Transverse colon (tissue), 4 donors: ENCODE results near the gene WDR7. TPM values are rescaled to one million over a fixed set of nuclear protein-coding genes. Genes with fewer than 3 reads are reported as not detected.

Experiments
- DNase-seq: peaks from one replicate; pipeline ENCODE4 v3.0.0-alpha.2; 2019
- H3K27ac ChIP-seq, 4 donors: fragments of 200-600 bp; sonication (generic); 2 replicates each; pipeline ENCODE4 v1.5.1; 2016 to 2018; ENCODE audit warnings: inconsistent platforms in 4 of 4
- H3K27me3 ChIP-seq: fragments of 200-600 bp; sonication (generic); 2 replicates; pipeline ENCODE4 v1.5.1; 2017; ENCODE audit warnings: inconsistent platforms
- H3K36me3 ChIP-seq, 4 donors: fragments of 200-600 bp; sonication (generic); 2 replicates each; pipeline ENCODE4 v1.5.1; 2017 to 2019; ENCODE audit warnings: inconsistent platforms in 4 of 4
- H3K4me1 ChIP-seq, 4 donors: fragments of 200-600 bp; sonication (generic); 2 replicates each; pipeline ENCODE4 v1.5.1; 2017 to 2020; ENCODE audit warnings: inconsistent platforms in 4 of 4
- H3K4me3 ChIP-seq, 4 donors: fragments of 200-600 bp; sonication (generic); 1 replicate in 1 of 4; 2 replicates in 3 of 4; pipeline versions ENCODE4 v1.5.1 to v1.6.1; 2017 to 2019; ENCODE audit warnings: inconsistent platforms in 4 of 4
- H3K9me3 ChIP-seq, 2 donors: fragments of 200-600 bp; sonication (generic); 2 replicates each; pipeline ENCODE4 v1.5.1; 2017 to 2019; ENCODE audit warnings: inconsistent platforms in 2 of 2
- CTCF ChIP-seq, 5 experiments: fragments of 200-600 bp in 3 of 5; fragments of 450-650 bp in 2 of 5; sonication (generic) in 3 of 5; IDR thresholded peaks; 1 replicate in 2 of 5; 2 replicates in 3 of 5; pipeline ENCODE4 v1.5.1; 2016 to 2017; ENCODE audit warnings: antibody characterized with exemption in 5 of 5, inconsistent platforms in 3 of 5, mild to moderate bottlenecking in 2 of 5, moderate library complexity in 1 of 5
- EP300 ChIP-seq: sonication (generic); formaldehyde crosslinking; IDR thresholded peaks from one replicate; pipeline ENCODE4 v1.6.1; 2017; ENCODE audit warnings: antibody characterized with exemption, low read depth
- POLR2A ChIP-seq: fragments of 450-650 bp; IDR thresholded peaks from one replicate; pipeline ENCODE4 v1.6.1; 2016; ENCODE audit warnings: antibody characterized with exemption, mild to moderate bottlenecking, moderate library complexity
- POLR2AphosphoS5 ChIP-seq, 3 donors: sonication (generic); formaldehyde crosslinking; IDR thresholded peaks; one replicate each; pipeline ENCODE4 v1.6.1; 2016; ENCODE audit warnings: antibody characterized with exemption in 3 of 3
- WGBS, 2 donors: methylation state at CpG; one replicate each; pipeline ENCODE4 v1.1.5; 2018; ENCODE audit warnings: low coverage in 1 of 2; 5-methylcytosine and 5-hydroxymethylcytosine counted together
- in situ Hi-C, 4 donors: fragments of 200-750 bp; cut with MboI; loops; one replicate each; pipeline versions ENCODE4 v1.15.0 to v1.15.1; 2017; ENCODE audit warnings: low sequenced_read_pairs in 3 of 4, low pct_ligation_motif_present in 1 of 4, low pct_unique_long_range_greater_than_20kb in 1 of 4
- intact Hi-C: fragments of 100-400 bp; cut with DNase I; formaldehyde crosslinking; loops from one replicate; pipeline ENCODE4 v1.15.1; 2023; ENCODE audit warnings: low total_unique reads
- total RNA-seq, 4 donors: library from RNA; depleted of rRNA; stranded (reverse); fragments of >200 nt; gene quantifications; one replicate each; pipeline ENCODE4 v1.1.0, GENCODE V29; 2016

The WDR7 gene
- total RNA-seq, 4 donors from 2014 or later, result 14.9 to 37.5 (median 27.9) TPM

- TF ChIP-seq POLR2AphosphoS5 (IDR thresholded peaks at IDR 0.05) (no peak), CTCF (IDR thresholded peaks at IDR 0.05) (no peak), EP300 (no peak), POLR2A (no peak)
- Histone ChIP-seq H3K9me3 (no peaks in the 10 kb centered on the region), H3K4me3 (no peak overlapping the region), H3K4me1 (no peaks in the 10 kb centered on the region), H3K27me3 (no peaks in the 10 kb centered on the region), H3K27ac (no peak overlapping the region), H3K36me3 (no peaks in the 10 kb centered on the region)
- WGBS, 2 donors, result 75 to 90% methylated on average over 1 of the region's 1 CpG
- in situ Hi-C loops, result no loop called here
- intact Hi-C loops, result no loop called here
- no peak for DNase-seq
Observed at GRCh38 chr18:56835331-56835730, 184.2 kb downstream of the WDR7 start.

GRCh38 chr18:56836173-56836572 is 185.0 kb downstream of the WDR7 start:
- in situ Hi-C loops (no loop called here), intact Hi-C loops (no loop called here)
- TF ChIP-seq POLR2AphosphoS5 (IDR thresholded peaks at IDR 0.05) (no peak), POLR2A (no peak), CTCF (IDR thresholded peaks at IDR 0.05) (no peak), EP300 (no peak)
- H3K27me3 ChIP-seq, result no peaks in the 10 kb centered on the region
- H3K4me1 ChIP-seq, result no peaks in the 10 kb centered on the region
- DNase-seq, result no peak
- H3K36me3 ChIP-seq, result no peaks in the 10 kb centered on the region
- H3K9me3 ChIP-seq, result no peaks in the 10 kb centered on the region
- 91 to 94% methylated on average over 7 of the region's 7 CpGs for WGBS, 2 donors
- H3K27ac ChIP-seq, result no peak overlapping the region
- no peak overlapping the region for H3K4me3 ChIP-seq

GRCh38 chr18:56841836-56842235 is 190.7 kb downstream of the WDR7 start:
- intact Hi-C loops (no loop called here), in situ Hi-C loops (no loop called here)
- H3K4me3 ChIP-seq, result no peak overlapping the region
- no peaks in the 10 kb centered on the region for H3K4me1 ChIP-seq
- H3K36me3 ChIP-seq, result no peaks in the 10 kb centered on the region
- no peak for DNase-seq
- no peaks in the 10 kb centered on the region for H3K27me3 ChIP-seq
- no peak overlapping the region for H3K27ac ChIP-seq
- H3K9me3 ChIP-seq, result no peaks in the 10 kb centered on the region
- no peak for TF ChIP-seq POLR2AphosphoS5 (IDR thresholded peaks at IDR 0.05)
- TF ChIP-seq EP300, result no peak
- no peak for TF ChIP-seq POLR2A
- 93 to 100% methylated on average over 1 of the region's 1 CpG for WGBS, 2 donors

GRCh38 chr18:56843241-56843640 is 192.1 kb downstream of the WDR7 start:
- Histone ChIP-seq H3K4me1 (no peaks in the 10 kb centered on the region), H3K36me3 (no peaks in the 10 kb centered on the region), H3K27me3 (no peaks in the 10 kb centered on the region), H3K9me3 (no peaks in the 10 kb centered on the region), H3K27ac (no peak overlapping the region), H3K4me3 (no peak overlapping the region)
- WGBS, 2 donors, result 82 to 90% methylated on average over 4 of the region's 4 CpGs
- in situ Hi-C loops (no loop called here), intact Hi-C loops (no loop called here)
- TF ChIP-seq POLR2AphosphoS5 (IDR thresholded peaks at IDR 0.05) (no peak), POLR2A (no peak), EP300 (no peak), CTCF (IDR thresholded peaks at IDR 0.05) (no peak)
- DNase-seq, result no peak

- Histone ChIP-seq H3K27ac (no peak overlapping the region), H3K4me3 (no peak overlapping the region), H3K4me1 (no peaks in the 10 kb centered on the region), H3K27me3 (no peaks in the 10 kb centered on the region), H3K36me3 (no peaks in the 10 kb centered on the region), H3K9me3 (no peaks in the 10 kb centered on the region)
- intact Hi-C loops, result no loop called here
- 96 to 100% methylated on average over 1 of the region's 1 CpG for WGBS, 2 donors
- no peak for TF ChIP-seq CTCF (IDR thresholded peaks at IDR 0.05)
- no peak for TF ChIP-seq POLR2AphosphoS5 (IDR thresholded peaks at IDR 0.05)
- no peak for TF ChIP-seq POLR2A
- no peak for DNase-seq
- in situ Hi-C loops, result no loop called here
Observed at GRCh38 chr18:56844556-56844955, 193.4 kb downstream of the WDR7 start.
